Tibial artery (tissue), 4 donors: ENCODE data around the gene APOBEC3B.

Experiments used
- DNase-seq, 2 donors: peaks; one replicate each; pipeline ENCODE4 v3.0.0-alpha.2; 2019
- H3K27ac ChIP-seq, 2 donors: fragments of 200-600 bp; sonication (generic) in 1 of 2; 1 replicate in 1 of 2; 2 replicates in 1 of 2; pipeline ENCODE4 v1.5.1; 2018 to 2019; ENCODE audit warnings: mild to moderate bottlenecking in 1 of 2
- H3K27me3 ChIP-seq, 2 donors: fragments of 200-600 bp; sonication (generic) in 1 of 2; one replicate each; pipeline versions ENCODE4 v1.5.1 to v1.6.0; 2016 to 2019
- H3K36me3 ChIP-seq, 3 donors: fragments of 200-600 bp; sonication (generic) in 2 of 3; one replicate each; pipeline ENCODE4 v1.5.1; 2016 to 2019; ENCODE audit warnings: mild to moderate bottlenecking in 2 of 3
- H3K4me1 ChIP-seq, 4 donors: fragments of 200-600 bp; sonication (generic) in 2 of 4; 1 replicate in 3 of 4; 2 replicates in 1 of 4; pipeline ENCODE4 v1.5.1; 2016 to 2019
- H3K4me3 ChIP-seq, 2 donors: fragments of 200-600 bp; sonication (generic) in 1 of 2; 1 replicate in 1 of 2; 2 replicates in 1 of 2; pipeline ENCODE4 v1.5.1; 2018 to 2019; ENCODE audit warnings: mild to moderate bottlenecking in 2 of 2
- H3K9me3 ChIP-seq, 3 donors: fragments of 200-600 bp; sonication (generic) in 1 of 3; one replicate each; pipeline ENCODE4 v1.5.1; 2016 to 2019
- CTCF ChIP-seq, 2 experiments: fragments of 200-600 bp in 1 of 2; fragments of 450-650 bp in 1 of 2; IDR thresholded peaks; one replicate each; pipeline ENCODE4 v1.5.1; 2017 to 2019; ENCODE audit warnings: antibody characterized with exemption in 2 of 2, mild to moderate bottlenecking in 1 of 2, moderate library complexity in 1 of 2
- intact Hi-C: fragments of 100-400 bp; cut with DNase I; formaldehyde crosslinking; loops from one replicate; pipeline ENCODE4 v1.15.0; 2023; ENCODE audit warnings: low total_unique reads

APOBEC3B gene

GRCh38 chr22:38963872-38964271 is 18.3 kb upstream of the APOBEC3B start:
- intact Hi-C loops, result no loop called here
- DNase-seq, result no peak
- H3K4me3 ChIP-seq, result no peak overlapping the region
- H3K4me1 ChIP-seq, result no peaks in the 10 kb centered on the region
- TF ChIP-seq CTCF (IDR thresholded peaks at IDR 0.05), result no peak
- H3K36me3 ChIP-seq, result no peaks in the 10 kb centered on the region
- H3K27ac ChIP-seq, result no peak overlapping the region
- no peaks in the 10 kb centered on the region for H3K9me3 ChIP-seq
- peaks cover 0 to 25% of the 10 kb centered on the region in 2 donors for H3K27me3 ChIP-seq

GRCh38 chr22:38964306-38964705 is 17.8 kb upstream of the APOBEC3B start:
- no peak overlapping the region for H3K27ac ChIP-seq
- no peaks in the 10 kb centered on the region for H3K4me1 ChIP-seq
- intact Hi-C loops, result no loop called here
- H3K27me3 ChIP-seq, result peaks cover 0 to 21% of the 10 kb centered on the region in 2 donors
- H3K4me3 ChIP-seq, result no peak overlapping the region
- H3K36me3 ChIP-seq, result no peaks in the 10 kb centered on the region
- no peaks in the 10 kb centered on the region for H3K9me3 ChIP-seq
- no peak for DNase-seq
- TF ChIP-seq CTCF (IDR thresholded peaks at IDR 0.05), result no peak

- H3K27me3 ChIP-seq, result peaks cover 0 to 21% of the 10 kb centered on the region in 2 donors
- no peaks in the 10 kb centered on the region for H3K9me3 ChIP-seq
- no peak overlapping the region for H3K27ac ChIP-seq
- no peak for TF ChIP-seq CTCF (IDR thresholded peaks at IDR 0.05)
- intact Hi-C loops, result no loop called here
- H3K36me3 ChIP-seq, result no peaks in the 10 kb centered on the region
- DNase-seq, result no peak
- no peak overlapping the region for H3K4me3 ChIP-seq
- no peaks in the 10 kb centered on the region for H3K4me1 ChIP-seq
These were observed 17.2 kb upstream of the APOBEC3B start for GRCh38 chr22:38964989-38965388.

GRCh38 chr22:38965614-38966379 is 16.4 kb upstream of the APOBEC3B start:
- DNase-seq, result no peak

GRCh38 chr22:38966380-38966702 is 15.8 kb upstream of the APOBEC3B start:
- H3K36me3 ChIP-seq, result no peaks in the 10 kb centered on the region
- no peak for DNase-seq
- no peaks in the 10 kb centered on the region for H3K9me3 ChIP-seq
- no peak overlapping the region for H3K27ac ChIP-seq
- intact Hi-C loops, result no loop called here
- no peak overlapping the region for H3K4me3 ChIP-seq
- H3K4me1 ChIP-seq, result no peaks in the 10 kb centered on the region
- peaks cover 0 to 21% of the 10 kb centered on the region in 2 donors for H3K27me3 ChIP-seq
- TF ChIP-seq CTCF (IDR thresholded peaks at IDR 0.05), result no peak

More at GRCh38 chr22:38965614-38966379, 16.4 kb upstream of the APOBEC3B start:
- H3K36me3 ChIP-seq, result no peaks in the 10 kb centered on the region
- no peaks in the 10 kb centered on the region for H3K9me3 ChIP-seq
- H3K27me3 ChIP-seq, result peaks cover 0 to 21% of the 10 kb centered on the region in 2 donors
- no peak for TF ChIP-seq CTCF (IDR thresholded peaks at IDR 0.05)
- intact Hi-C loops, result no loop called here
- no peak overlapping the region for H3K4me3 ChIP-seq
- H3K4me1 ChIP-seq, result no peaks in the 10 kb centered on the region
- no peak overlapping the region for H3K27ac ChIP-seq
